ENCODE results near the gene KDM5C.
"Not testable (repeated sequence)": the region's sequence is repeated elsewhere in the genome, so short reads cannot be mapped to it uniquely, and the experiment has no call there.

The KDM5C gene

DNA sequence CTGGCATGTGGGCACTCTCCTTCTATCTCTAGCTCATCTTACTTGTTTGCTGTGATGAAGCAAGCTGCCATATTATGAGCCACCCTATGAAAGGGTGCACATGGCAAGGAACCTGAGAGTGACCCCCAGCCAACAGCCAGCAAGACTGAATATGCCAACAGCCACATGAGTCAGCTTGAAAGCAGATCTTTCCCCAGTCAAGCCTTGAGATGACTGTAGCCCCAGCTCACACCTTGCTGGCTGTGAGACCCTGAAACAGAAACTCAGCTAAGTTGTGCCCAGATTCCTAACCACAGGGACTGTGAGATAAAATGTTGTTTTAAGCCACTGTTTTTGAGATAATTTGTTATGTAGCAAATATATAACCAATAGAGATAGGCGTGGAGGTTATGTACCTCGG, 36.2 kb downstream of the KDM5C start:
- DNase-seq: no peak

DNA sequence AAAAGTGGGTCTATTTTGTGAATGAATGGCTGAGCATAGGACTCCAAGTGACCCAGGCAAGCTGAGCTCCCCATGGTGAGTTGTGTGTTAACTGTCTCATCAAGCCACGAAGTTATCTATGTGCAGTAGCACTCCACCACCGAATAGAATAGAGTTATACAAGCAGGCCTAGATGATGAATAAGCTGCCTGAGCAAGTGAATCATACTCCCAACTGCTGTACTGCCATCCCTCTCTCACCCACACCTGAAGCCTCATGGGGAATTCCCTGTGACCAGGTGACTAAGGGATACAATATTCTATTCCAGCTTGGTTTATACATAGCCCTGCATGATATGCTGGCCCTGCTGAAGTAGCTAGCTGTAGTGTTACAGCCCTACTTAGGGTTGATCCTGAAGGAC, 38.7 kb downstream of the KDM5C start:
- no peak for DNase-seq

DNA sequence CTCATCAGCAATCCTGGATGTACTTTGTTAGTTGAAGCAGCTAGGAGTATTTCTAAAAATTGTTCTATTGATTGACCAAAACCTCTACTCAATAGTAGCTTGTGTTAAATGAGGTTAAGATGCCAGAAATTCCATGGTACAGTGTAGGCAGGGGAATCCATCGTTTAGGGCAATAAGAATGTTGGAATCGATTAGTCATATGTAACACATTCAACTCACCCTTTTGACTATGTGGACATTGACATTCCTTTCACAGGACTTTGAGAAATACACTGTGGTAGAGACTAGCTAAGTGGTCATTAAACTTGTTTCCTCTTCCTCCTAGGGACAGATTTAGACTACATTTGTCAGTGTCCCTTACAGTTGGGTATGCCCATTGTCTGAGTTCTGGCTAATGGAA, 40.2 kb downstream of the KDM5C start:
- no peak for DNase-seq

DNA sequence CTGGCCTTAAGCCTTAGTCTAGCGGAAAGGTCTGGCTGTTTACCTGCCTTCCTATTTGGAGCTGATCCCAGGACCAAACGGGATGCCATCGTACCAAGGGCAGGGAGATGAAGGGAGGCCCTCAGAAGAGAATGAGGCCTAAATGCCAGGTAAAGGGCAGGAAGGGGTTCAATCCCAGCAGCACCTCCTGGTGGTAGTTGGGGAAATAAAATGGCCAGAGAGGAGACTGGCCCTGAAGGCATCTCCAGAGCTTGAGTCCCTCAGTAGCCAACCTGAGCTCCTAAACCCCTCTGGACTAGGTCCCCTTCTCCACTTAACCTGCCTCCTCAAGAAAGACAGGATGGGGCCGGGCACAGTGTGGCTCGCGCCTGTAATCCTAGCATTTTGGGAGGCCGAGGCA, 53.7 kb downstream of the KDM5C start:
- DNase-seq: no peak

DNA sequence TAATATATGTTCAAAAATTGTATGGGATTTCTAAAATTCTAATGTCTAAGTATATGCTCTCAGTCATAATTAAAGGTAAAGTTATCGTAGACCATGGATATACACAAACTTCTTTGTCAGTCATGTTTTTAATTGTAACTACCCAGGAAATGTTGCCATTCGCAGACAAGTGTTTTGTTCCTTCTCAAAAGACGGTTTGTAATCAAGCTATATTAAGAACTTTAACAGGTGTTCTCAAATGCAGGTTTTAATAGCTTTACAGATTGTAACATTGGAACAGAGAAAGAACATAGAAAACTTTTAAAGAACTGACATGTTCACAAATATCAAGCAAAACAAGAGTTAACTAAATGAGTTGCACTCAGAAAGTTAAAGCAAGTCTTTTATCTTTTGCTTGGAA, 58.9 kb downstream of the KDM5C start:
- DNase-seq: no peak

DNA sequence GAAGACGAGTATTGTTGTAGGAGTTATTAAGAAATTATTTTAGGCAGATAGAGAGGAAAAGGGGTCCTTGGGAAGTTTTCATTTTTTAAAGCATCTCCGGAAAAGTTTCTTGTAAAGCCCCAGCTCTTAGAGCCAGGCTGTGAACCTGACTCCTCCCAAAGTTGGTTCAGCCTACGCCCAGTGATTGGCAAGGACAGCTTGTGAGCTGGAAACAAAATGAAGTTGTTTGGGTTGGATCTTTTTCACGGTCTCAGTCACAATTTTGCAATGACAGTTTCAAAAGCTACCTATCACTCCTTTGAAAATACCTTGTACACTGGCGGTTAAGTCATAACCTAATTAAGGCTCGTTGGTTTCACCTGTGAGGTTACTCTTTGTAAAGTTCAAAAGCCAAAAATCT, 60.4 kb downstream of the KDM5C start:
- DNase-seq: not testable (repeated sequence)

DNA sequence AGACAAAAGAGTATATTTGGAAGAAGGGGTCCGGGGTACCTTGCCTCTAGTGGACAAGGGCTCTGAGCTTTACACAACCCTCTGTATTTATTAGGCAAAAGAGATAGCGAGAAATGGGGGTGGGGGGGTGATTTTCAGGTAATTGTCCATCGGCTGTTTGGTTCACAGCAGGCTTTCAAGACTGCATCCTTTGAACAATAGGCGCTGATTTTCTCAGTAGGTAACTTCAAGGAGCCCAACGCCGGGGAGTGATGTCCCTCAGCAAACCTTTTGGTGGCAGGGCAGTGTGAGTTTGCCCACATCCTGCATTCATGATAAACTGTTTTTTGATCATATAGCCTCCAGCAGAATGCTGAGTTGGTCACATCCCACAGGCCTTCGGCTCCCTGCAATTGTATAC, 61.6 kb downstream of the KDM5C start:
- DNase-seq: peak; percentile 35

DNA sequence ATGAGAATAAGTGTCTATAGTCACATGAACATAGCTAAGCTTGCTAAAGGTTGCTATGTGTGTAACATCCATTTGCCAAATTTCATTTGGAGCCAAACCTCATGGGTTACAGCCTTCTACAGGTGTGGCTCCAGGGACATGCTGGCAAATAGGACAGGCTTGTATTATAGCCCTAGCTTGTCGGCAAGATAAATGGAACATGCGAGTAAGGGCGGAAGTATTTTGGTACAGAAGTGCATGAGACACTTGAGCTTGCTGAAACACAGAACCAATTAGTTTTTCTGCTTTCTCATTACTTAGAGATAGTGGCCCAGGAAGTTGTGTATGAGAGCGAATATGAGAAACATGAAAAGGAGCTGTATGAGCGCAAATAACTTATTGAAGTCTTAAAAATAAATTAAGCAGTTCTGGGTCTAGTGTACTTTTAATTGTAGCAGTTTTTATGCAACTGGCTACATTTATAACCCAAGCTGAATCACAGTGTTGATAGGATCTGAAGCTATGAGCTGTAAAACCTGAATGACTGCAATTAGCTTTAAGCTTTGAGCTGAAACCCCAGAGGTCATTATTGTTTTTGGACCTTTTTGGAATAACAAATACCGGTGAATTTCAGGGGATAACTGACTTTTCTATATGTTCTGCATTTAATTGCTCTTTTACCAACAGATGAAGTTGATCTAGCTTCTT, 64.6 kb downstream of the KDM5C start:
- no peak for DNase-seq

DNA sequence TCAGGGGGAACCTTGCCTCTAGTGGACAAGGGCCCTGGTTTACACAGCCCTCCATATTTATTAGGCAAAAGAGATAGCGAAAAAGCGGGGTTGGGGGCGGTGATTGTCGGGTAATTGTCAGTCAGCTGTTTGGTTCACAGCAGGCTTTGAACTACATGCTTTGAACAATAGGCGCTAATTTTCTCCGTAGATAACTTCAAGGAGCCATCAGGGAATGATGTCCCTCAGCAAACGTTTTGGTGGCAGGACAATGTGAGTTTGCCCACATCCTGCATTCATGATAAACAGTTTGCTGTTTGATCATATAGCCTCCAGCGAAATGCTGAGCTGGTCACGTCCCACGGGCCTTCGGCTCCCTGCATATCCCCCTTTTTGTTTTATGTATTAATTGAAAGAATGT, 65.8 kb downstream of the KDM5C start:
- DNase-seq: peak; percentile 68

DNA sequence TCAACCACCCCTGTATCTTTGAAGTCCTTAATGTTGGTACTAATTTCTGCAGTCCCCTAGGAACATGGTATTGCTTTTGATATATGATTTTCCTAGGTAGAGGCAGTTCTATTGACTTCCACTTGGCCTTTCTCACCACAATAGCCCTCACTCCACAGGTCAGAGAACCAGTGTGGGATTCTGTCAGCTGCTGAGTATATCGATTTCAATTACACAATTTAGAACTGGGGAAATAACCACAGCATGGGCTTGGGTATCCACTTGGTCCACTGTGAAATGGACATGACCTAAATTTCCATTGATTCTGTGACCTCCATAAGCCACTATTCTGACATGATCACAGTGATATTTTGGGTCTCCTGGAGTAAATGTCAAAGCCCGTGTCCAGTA, 68.8 kb downstream of the KDM5C start:
- DNase-seq: no peak

DNA sequence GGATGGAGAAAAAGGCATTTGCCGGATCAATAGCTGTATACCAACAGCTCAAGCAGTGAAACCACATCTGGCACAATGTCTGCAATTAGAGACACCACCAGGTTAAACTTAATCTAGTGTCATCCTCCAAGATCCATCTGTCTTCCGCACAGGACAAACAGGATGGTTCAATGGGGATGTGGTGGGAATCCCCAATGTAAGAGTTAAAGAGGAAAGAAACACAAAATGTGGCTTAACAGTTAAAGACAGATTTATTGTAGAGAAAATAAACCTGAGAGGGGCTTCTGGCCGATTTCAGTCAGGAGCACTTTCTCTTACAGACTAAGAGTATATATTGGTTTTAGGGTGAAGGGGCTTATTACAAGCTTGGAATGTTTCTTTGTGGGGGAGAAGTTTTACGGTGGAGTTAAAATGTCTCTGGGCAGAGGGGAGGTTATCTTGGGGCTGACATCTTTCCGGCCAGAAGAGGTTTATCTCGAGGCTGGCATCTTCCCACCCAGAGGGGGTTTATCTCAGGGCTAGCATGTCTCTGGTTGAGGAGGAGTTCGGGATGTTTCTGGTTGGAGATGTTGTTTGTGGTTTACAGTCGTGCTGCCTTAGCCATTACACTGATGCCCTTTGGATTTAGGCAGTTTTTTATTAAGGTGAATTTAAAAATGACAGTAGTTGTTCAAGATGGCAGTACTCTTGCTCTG, 69.3 kb downstream of the KDM5C start:
- DNase-seq: no peak

DNA sequence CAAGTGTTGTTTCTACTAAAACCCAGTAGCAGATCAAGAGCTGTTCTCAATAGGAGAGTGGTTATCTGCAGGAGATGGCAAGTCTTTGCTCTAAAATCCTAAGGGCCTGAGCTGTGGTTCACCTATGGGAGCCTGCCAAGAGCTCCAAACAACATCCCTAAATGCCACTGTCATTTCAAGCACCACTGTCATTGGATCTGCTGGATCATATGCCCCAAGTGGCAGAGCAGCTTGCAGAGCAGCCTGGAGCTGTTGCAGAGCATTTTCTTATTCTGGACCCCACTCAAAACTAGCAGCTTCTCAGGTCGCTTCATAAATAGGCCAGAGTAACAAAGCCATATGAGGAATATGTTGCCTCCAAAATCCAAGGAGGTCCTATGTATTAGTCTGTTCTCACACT, 71.4 kb downstream of the KDM5C start:
- no peak for DNase-seq

Data from NCI-H2227 treated with DMSO at 0.1 percent for 48 hours (cell line).